ENCODE data around the gene OPRD1. TPM values are rescaled to one million over a fixed set of nuclear protein-coding genes. Genes with fewer than 3 reads are reported as not detected.

OPRD1 gene
- total RNA-seq, 1 experiment from 2014 or later, result not detected

GRCh38 chr1:28778021-28778420 lies 33.9 kb upstream of the OPRD1 start:
- Histone ChIP-seq H3K4me3 (no peak overlapping the region), H2AFZ (no peak overlapping the region), H3K9me2 (ENCODE audit: insufficient read depth) (no peaks in the 10 kb centered on the region), H3K27ac (no peak overlapping the region), H3F3A (ENCODE audit: insufficient read depth, low read depth) (peaks cover 5% of the 10 kb centered on the region; the same call in 1 of the 2 replicates), H4K20me1 (ENCODE audit: insufficient read depth) (no peaks in the 10 kb centered on the region), H3K79me2 (ENCODE audit: low read depth) (no peaks in the 10 kb centered on the region), H3K4me1 (replicated peaks; ENCODE audit: insufficient read depth) (no peaks in the 10 kb centered on the region), H3K27me3 (ENCODE audit: insufficient read depth, low read depth) (no peaks in the 10 kb centered on the region), H3K4me2 (no peak overlapping the region), H3K36me3 (ENCODE audit: low read depth) (no peaks in the 10 kb centered on the region), H3K9me3 (ENCODE audit: insufficient read depth, low read depth) (no peaks in the 10 kb centered on the region)
- TF ChIP-seq, protein P1, sequence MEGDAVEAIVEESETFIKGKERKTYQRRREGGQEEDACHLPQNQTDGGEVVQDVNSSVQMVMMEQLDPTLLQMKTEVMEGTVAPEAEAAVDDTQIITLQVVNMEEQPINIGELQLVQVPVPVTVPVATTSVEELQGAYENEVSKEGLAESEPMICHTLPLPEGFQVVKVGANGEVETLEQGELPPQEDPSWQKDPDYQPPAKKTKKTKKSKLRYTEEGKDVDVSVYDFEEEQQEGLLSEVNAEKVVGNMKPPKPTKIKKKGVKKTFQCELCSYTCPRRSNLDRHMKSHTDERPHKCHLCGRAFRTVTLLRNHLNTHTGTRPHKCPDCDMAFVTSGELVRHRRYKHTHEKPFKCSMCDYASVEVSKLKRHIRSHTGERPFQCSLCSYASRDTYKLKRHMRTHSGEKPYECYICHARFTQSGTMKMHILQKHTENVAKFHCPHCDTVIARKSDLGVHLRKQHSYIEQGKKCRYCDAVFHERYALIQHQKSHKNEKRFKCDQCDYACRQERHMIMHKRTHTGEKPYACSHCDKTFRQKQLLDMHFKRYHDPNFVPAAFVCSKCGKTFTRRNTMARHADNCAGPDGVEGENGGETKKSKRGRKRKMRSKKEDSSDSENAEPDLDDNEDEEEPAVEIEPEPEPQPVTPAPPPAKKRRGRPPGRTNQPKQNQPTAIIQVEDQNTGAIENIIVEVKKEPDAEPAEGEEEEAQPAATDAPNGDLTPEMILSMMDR (conservative IDR thresholded peaks at IDR 0.05), result no peak
- TF ChIP-seq EZH2 (IDR thresholded peaks at IDR 0.05; ENCODE audit: low read depth), result no peak
- ChIA-PET POLR2A (ENCODE audit: unreplicated experiment) (interaction anchor here (0.5 to 0.7 kb wide), 2 partner anchors 129 to 339 kb away, joined by 3 to 6 read pairs; partner anchors contain the start of gene RNU11), CTCF (no interaction called here)
- intact Hi-C loops (cut with micrococcal nuclease; ENCODE audit: unreplicated experiment), result no loop called here
- BruUV-seq (replicated peaks), result no TSS peak
- DNase-seq, result no peak

DNA sequence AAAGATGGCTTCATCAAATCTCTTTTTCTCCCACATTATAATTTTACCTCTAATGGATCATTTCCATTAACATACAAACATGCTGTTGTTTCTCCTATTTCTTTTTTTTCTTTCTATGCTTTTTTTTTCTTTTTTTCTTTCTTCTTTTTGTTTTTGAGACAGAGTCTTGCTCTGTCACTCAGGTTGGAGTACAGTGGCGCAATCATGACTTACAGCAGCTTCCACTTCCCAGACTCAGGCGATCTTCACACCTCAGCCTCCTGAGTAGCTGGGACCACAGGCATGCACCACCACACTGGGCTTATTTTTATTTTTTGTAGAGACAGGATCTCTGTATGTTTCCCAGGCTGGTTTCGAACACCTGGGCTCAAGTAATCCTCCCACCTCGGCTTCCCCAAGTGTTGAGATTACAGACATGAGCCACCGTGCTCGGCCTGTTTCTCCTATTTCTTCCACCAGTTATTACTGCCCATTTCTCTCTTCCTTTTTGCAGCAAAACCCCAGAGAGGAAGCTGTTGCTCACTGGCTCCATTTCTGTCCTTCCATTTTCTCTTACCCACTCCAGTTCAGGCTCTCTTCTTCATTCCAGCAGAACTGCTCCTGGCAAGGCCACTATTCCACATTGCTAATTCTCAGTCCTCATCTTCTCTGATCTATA lies 32.1 kb upstream of the OPRD1 start:
- no peaks in the 10 kb centered on the region for H3K9me3 ChIP-seq (ENCODE audit: insufficient read depth, low read depth)
- H3K9me2 ChIP-seq (ENCODE audit: insufficient read depth), result no peaks in the 10 kb centered on the region
- no peak overlapping the region for H3K4me2 ChIP-seq
- H2AFZ ChIP-seq, result no peak overlapping the region
- CTCF ChIA-PET, result no interaction called here
- TF ChIP-seq EZH2 (IDR thresholded peaks at IDR 0.05; ENCODE audit: low read depth), result no peak
- TF ChIP-seq, protein P1 (conservative IDR thresholded peaks at IDR 0.05), result no peak
- no peak overlapping the region for H3K27ac ChIP-seq
- no TSS peak for BruUV-seq (replicated peaks)
- DNase-seq, result no peak
- H3F3A ChIP-seq (ENCODE audit: insufficient read depth, low read depth), result peaks cover 5% of the 10 kb centered on the region; the same call in 1 of the 2 replicates
- no peaks in the 10 kb centered on the region for H4K20me1 ChIP-seq (ENCODE audit: insufficient read depth)
- no peaks in the 10 kb centered on the region for H3K27me3 ChIP-seq (ENCODE audit: insufficient read depth, low read depth)
- intact Hi-C loops (cut with micrococcal nuclease; ENCODE audit: unreplicated experiment), result no loop called here
- POLR2A ChIA-PET (ENCODE audit: unreplicated experiment), result no interaction called here
- H3K36me3 ChIP-seq (ENCODE audit: low read depth), result no peaks in the 10 kb centered on the region
- H3K4me1 ChIP-seq (replicated peaks; ENCODE audit: insufficient read depth), result no peaks in the 10 kb centered on the region
- H3K79me2 ChIP-seq (ENCODE audit: low read depth), result no peaks in the 10 kb centered on the region
- no peak overlapping the region for H3K4me3 ChIP-seq

GRCh38 chr1:28781305-28781704 lies 30.7 kb upstream of the OPRD1 start:
- H3K9me3 ChIP-seq (ENCODE audit: insufficient read depth, low read depth), result no peaks in the 10 kb centered on the region
- DNase-seq, result no peak
- no peak overlapping the region for H2AFZ ChIP-seq
- no peaks in the 10 kb centered on the region for H3K9me2 ChIP-seq (ENCODE audit: insufficient read depth)
- no peaks in the 10 kb centered on the region for H3K4me1 ChIP-seq (replicated peaks; ENCODE audit: insufficient read depth)
- no peak overlapping the region for H3K27ac ChIP-seq
- no peaks in the 10 kb centered on the region for H3K27me3 ChIP-seq (ENCODE audit: insufficient read depth, low read depth)
- peaks cover 5% of the 10 kb centered on the region; the same call in 1 of the 2 replicates for H3F3A ChIP-seq (ENCODE audit: insufficient read depth, low read depth)
- H3K36me3 ChIP-seq (ENCODE audit: low read depth), result no peaks in the 10 kb centered on the region
- no TSS peak for BruUV-seq (replicated peaks)
- no peaks in the 10 kb centered on the region for H4K20me1 ChIP-seq (ENCODE audit: insufficient read depth)
- no peak overlapping the region for H3K4me3 ChIP-seq
- H3K4me2 ChIP-seq, result no peak overlapping the region
- POLR2A ChIA-PET (ENCODE audit: unreplicated experiment), result no interaction called here
- TF ChIP-seq EZH2 (IDR thresholded peaks at IDR 0.05; ENCODE audit: low read depth), result no peak
- TF ChIP-seq, protein P1 (conservative IDR thresholded peaks at IDR 0.05), result no peak
- CTCF ChIA-PET, result interaction anchor here (0.5 to 0.6 kb wide), 2 partner anchors 28 to 44 kb away, joined by 3 to 10 read pairs; partner anchors contain the start of gene YTHDF2
- intact Hi-C loops (cut with micrococcal nuclease; ENCODE audit: unreplicated experiment), result no loop called here
- no peaks in the 10 kb centered on the region for H3K79me2 ChIP-seq (ENCODE audit: low read depth)
